Measurements from ENCODE around the gene CTU1.

Gene CTU1

DNA sequence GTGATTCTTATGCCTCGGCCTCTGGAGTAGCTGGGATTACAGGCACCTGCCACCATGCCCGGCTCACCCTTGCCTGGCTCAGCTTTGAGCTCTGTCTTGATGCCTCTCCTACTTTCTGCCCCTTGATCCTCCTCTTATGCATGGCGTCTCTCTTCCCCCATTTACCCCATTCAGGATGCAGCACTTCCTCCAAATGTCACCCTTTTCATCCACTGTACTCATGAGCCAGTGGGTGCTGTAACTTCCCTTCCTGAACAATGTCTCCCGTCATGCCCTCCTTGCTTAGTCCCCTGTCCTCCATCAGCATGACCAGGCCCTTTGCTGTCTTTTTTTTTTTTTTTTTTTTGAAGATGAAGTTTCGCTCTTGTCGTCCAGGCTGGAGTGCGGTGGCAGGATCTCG is 13.0 kb upstream of the CTU1 start:
- TF ChIP-seq, protein P1, sequence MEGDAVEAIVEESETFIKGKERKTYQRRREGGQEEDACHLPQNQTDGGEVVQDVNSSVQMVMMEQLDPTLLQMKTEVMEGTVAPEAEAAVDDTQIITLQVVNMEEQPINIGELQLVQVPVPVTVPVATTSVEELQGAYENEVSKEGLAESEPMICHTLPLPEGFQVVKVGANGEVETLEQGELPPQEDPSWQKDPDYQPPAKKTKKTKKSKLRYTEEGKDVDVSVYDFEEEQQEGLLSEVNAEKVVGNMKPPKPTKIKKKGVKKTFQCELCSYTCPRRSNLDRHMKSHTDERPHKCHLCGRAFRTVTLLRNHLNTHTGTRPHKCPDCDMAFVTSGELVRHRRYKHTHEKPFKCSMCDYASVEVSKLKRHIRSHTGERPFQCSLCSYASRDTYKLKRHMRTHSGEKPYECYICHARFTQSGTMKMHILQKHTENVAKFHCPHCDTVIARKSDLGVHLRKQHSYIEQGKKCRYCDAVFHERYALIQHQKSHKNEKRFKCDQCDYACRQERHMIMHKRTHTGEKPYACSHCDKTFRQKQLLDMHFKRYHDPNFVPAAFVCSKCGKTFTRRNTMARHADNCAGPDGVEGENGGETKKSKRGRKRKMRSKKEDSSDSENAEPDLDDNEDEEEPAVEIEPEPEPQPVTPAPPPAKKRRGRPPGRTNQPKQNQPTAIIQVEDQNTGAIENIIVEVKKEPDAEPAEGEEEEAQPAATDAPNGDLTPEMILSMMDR (IDR thresholded peaks at IDR 0.05; ENCODE audit: insufficient read depth, low read length, missing control alignments), result no peak
- ChIA-PET CTCF (no interaction called here), POLR2A (no interaction called here)
- DNase-seq (ENCODE audit: low read depth, low spot score), result no peak
- no peak overlapping the region for H3K4me3 ChIP-seq (ENCODE audit: low read depth, low read length)

DNA sequence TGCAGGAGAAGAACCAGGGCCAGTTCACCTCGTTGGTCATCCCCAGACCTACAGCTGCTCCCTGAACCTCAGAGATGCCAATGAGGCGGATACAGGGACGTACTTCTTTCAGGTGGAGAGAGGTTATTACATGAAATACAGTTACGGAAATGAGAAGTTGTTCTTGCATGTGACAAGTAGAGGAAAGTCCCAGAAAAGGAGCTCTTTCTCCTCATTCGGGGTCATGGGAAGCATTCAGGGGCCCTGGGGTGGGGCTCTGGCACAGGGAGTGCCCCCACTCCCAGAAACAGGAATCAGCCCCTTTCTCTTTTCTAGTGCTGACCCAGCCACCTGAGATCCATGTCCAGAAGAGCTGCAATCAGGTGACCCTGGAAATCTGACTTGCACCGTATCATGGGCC is 12.0 kb upstream of the CTU1 start:
- no peak for DNase-seq (ENCODE audit: low read depth, low spot score)
- no peak overlapping the region for H3K4me3 ChIP-seq (ENCODE audit: low read depth, low read length)
- POLR2A ChIA-PET, result no interaction called here
- TF ChIP-seq, protein P1 (IDR thresholded peaks at IDR 0.05; ENCODE audit: insufficient read depth, low read length, missing control alignments), result no peak
- CTCF ChIA-PET, result no interaction called here

DNA sequence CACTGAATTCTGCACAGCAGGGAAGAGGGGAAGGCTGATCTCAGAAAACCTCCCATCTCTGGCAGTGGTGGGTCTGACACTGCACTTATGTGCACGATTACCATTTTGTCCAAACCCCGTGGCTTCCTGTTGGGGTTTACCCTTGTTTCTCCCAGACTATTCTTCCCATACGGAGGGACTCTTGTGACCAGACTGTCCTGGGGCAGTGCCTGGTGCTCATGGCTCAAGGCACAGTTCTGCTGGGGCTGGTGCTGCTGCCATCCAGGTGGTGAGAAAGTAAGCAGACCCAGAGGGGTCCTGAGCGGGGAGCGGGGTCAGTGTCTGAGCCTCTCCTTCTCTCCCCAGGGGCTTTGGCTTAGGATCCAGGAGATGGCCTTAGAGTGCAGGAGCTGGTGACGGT is 11.4 kb upstream of the CTU1 start:
- POLR2A ChIA-PET, result no interaction called here
- CTCF ChIA-PET, result no interaction called here
- no peak for DNase-seq (ENCODE audit: low read depth, low spot score)
- TF ChIP-seq, protein P1 (IDR thresholded peaks at IDR 0.05; ENCODE audit: insufficient read depth, low read length, missing control alignments), result no peak
- H3K4me3 ChIP-seq (ENCODE audit: low read depth, low read length), result no peak overlapping the region

DNA sequence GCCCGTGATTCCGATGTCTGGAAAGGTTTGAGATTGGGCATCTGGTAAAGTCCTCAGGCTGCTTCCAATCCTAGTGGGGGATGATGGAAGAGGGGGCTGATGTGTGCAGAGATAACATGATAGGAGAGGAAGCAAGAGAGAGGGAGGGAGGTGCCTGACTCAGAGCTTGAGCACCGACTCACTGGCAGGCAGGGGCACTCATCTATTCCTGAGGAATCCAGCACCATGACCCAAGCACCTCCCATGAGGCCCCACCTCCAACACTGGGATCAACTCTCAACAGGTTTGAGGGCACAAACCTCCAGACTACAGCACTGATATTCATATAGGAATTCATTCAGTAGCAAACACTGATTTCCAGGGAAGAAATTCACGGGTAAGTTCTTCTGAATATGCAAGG is 10.9 kb upstream of the CTU1 start:
- POLR2A ChIA-PET, result no interaction called here
- TF ChIP-seq, protein P1 (IDR thresholded peaks at IDR 0.05; ENCODE audit: insufficient read depth, low read length, missing control alignments), result no peak
- DNase-seq (ENCODE audit: low read depth, low spot score), result no peak
- no peak overlapping the region for H3K4me3 ChIP-seq (ENCODE audit: low read depth, low read length)
- CTCF ChIA-PET, result no interaction called here

DNA sequence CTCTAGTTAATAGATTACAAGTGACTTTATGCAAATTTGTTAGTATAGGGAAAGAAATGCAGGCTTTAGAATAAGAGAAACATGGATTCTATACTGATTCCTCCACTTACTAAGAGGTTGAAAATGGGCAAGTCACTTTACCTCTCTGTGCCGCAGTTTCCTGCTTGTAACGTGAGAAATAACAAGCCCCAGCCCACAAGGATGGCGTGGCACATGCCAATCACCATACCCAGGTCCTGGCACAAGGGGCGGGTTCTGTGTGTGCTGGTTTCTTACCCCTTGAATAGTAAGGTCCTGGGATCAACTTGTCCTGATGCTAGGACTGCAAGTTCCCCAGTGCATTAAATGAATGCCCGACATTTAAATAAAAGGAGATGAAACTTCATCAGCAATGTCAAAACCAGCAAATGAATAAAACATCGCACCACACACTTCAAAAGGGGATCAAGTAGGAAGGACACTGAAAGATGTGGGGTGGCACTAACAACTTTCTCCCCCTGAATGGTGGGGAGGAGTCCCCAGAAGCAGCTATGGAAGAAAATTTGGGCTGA is 8.6 kb upstream of the CTU1 start:
- TF ChIP-seq, protein P1 (IDR thresholded peaks at IDR 0.05; ENCODE audit: insufficient read depth, low read length, missing control alignments), result no peak
- ChIA-PET CTCF (no interaction called here), POLR2A (no interaction called here)
- H3K4me3 ChIP-seq (ENCODE audit: low read depth, low read length), result no peak overlapping the region
- no peak for DNase-seq (ENCODE audit: low read depth, low spot score)

DNA sequence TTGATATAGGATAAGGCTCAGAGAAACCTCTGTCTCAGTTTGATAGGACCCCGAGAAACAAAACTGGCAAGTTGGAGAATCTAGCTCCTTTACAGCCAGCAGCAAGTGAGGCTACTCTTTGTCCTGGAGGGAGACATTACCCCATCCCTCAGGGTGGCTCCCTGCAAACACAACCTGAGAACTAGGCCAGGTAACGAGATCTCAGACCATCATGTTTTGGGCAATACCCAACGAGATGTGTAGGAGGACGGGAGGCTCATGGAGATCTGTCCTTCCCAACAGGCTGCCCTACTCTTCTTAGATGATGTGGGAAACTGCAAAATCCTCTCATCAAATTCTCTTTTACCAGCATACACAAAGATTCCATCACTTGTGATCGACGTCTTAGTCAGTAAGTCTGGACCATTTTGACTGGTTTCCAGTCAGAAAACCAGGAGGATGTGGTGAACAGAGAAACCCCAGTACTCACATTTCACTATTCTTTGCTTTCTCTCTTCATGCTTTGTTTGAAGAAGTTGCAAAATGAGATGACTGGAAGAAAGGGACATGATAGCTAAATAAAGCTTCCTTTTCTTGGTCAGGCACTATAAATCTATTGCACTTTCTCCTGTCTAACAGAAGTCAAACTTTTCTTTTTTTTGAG is 6.0 kb upstream of the CTU1 start:
- TF ChIP-seq, protein P1 (IDR thresholded peaks at IDR 0.05; ENCODE audit: insufficient read depth, low read length, missing control alignments), result no peak
- POLR2A ChIA-PET, result no interaction called here
- CTCF ChIA-PET, result no interaction called here
- no peak overlapping the region for H3K4me3 ChIP-seq (ENCODE audit: low read depth, low read length)
- DNase-seq (ENCODE audit: low read depth, low spot score), result no peak
